Thoracic aorta (tissue), 2 donors: ENCODE data around the gene KCNQ4. TPM values are rescaled to one million over a fixed set of nuclear protein-coding genes. Genes with fewer than 3 reads are reported as not detected.

ENCODE experiments used
- ATAC-seq: fragments of 150-250 bp; one replicate; pipeline ENCODE4 v1.8.0; 2017; ENCODE audit warnings: low read depth; ENCODE audit not compliant: insufficient number of reproducible peaks, low FRiP score
- DNase-seq: peaks from one replicate; pipeline ENCODE4 v3.0.0-alpha.2; 2020; ENCODE audit warnings: low spot score
- H3K27ac ChIP-seq, 2 donors: fragments of 200-600 bp; sonication (generic); 1 replicate in 1 of 2; 2 replicates in 1 of 2; pipeline ENCODE4 v1.5.1; 2016; ENCODE audit warnings: mild to moderate bottlenecking in 2 of 2, moderate library complexity in 2 of 2
- H3K27me3 ChIP-seq: fragments of 200-600 bp; sonication (generic); replicated peaks from 2 replicates; pipeline ENCODE4 v1.6.0; 2016; ENCODE audit warnings: mild to moderate bottlenecking; ENCODE audit not compliant: insufficient read depth
- H3K36me3 ChIP-seq: fragments of 200-600 bp; sonication (generic); one replicate; pipeline ENCODE4 v1.5.1; 2016
- H3K4me1 ChIP-seq, 2 donors: fragments of 200-600 bp; sonication (generic); 1 replicate in 1 of 2; 2 replicates in 1 of 2; pipeline versions ENCODE4 v1.5.1 to v1.6.0; 2016; ENCODE audit warnings: low read depth in 2 of 2, mild to moderate bottlenecking in 1 of 2; ENCODE audit not compliant: control insufficient read depth in 1 of 2
- H3K4me3 ChIP-seq: fragments of 200-600 bp; sonication (generic); 2 replicates; pipeline ENCODE4 v1.5.1; 2016; ENCODE audit warnings: mild to moderate bottlenecking
- H3K9me3 ChIP-seq: fragments of 200-600 bp; sonication (generic); 2 replicates; pipeline ENCODE4 v1.5.1; 2016
- CTCF ChIP-seq: fragments of 200-600 bp; sonication (generic); IDR thresholded peaks from one replicate; pipeline ENCODE4 v1.5.1; 2019; ENCODE audit warnings: antibody characterized with exemption
- total RNA-seq, 2 donors: library from RNA; depleted of rRNA; stranded (reverse); fragments of >200 nt; gene quantifications; one replicate each; pipeline versions ENCODE4 v1.1.0 to v1.2.3, GENCODE V29; 2016

Gene KCNQ4
- total RNA-seq, 2 donors from 2014 or later = 5.7 to 11.5 TPM

- Histone ChIP-seq H3K4me3 (no peak overlapping the region), H3K27ac (peak overlapping the region; percentile 74 to 83), H3K36me3 (no peaks in the 10 kb centered on the region), H3K9me3 (no peaks in the 10 kb centered on the region), H3K27me3 (no peaks in the 10 kb centered on the region), H3K4me1 (peaks cover 43 to 72% of the 10 kb centered on the region in 2 donors)
- no peak for DNase-seq
- TF ChIP-seq CTCF = no peak
- no peak for ATAC-seq
Observed at GRCh38 chr1:40803447-40803846, 19.9 kb downstream of the KCNQ4 start.

GRCh38 chr1:40803902-40804301 lies 20.3 kb downstream of the KCNQ4 start:
- H3K9me3 ChIP-seq = no peaks in the 10 kb centered on the region
- peak overlapping the region in 1 of 2 donors; percentile 83 for H3K27ac ChIP-seq
- DNase-seq (no peak), ATAC-seq (no peak)
- H3K4me3 ChIP-seq = no peak overlapping the region
- no peak for TF ChIP-seq CTCF
- H3K4me1 ChIP-seq = peaks cover 44 to 72% of the 10 kb centered on the region in 2 donors
- no peaks in the 10 kb centered on the region for H3K27me3 ChIP-seq
- H3K36me3 ChIP-seq = no peaks in the 10 kb centered on the region

- no peak for TF ChIP-seq CTCF
- peak overlapping the region; percentile 71 to 82 for H3K27ac ChIP-seq
- no peak for ATAC-seq
Observed at GRCh38 chr1:40806240-40806639, 22.7 kb downstream of the KCNQ4 start.

GRCh38 chr1:40806731-40807695 lies 23.4 kb downstream of the KCNQ4 start:
- H3K27me3 ChIP-seq = no peaks in the 10 kb centered on the region
- H3K4me1 ChIP-seq = peaks cover 28 to 45% of the 10 kb centered on the region in 2 donors
- no peaks in the 10 kb centered on the region for H3K9me3 ChIP-seq
- H3K27ac ChIP-seq = peak overlapping the region; percentile 71 to 82
- peak overlapping the region; percentile 54 for H3K4me3 ChIP-seq
- ATAC-seq (peak; percentile 33), DNase-seq (no peak)
- TF ChIP-seq CTCF = no peak
- H3K36me3 ChIP-seq = no peaks in the 10 kb centered on the region

More at GRCh38 chr1:40806240-40806639, 22.7 kb downstream of the KCNQ4 start:
- Histone ChIP-seq H3K9me3 (no peaks in the 10 kb centered on the region), H3K27me3 (no peaks in the 10 kb centered on the region), H3K4me1 (peaks cover 34 to 53% of the 10 kb centered on the region in 2 donors), H3K36me3 (no peaks in the 10 kb centered on the region), H3K4me3 (no peak overlapping the region)
- DNase-seq = no peak

- H3K4me3 ChIP-seq = peak overlapping the region; percentile 54
- ATAC-seq = no peak
- H3K36me3 ChIP-seq = no peaks in the 10 kb centered on the region
- peak overlapping the region; percentile 71 to 82 for H3K27ac ChIP-seq
- DNase-seq = no peak
- H3K27me3 ChIP-seq = no peaks in the 10 kb centered on the region
- no peaks in the 10 kb centered on the region for H3K9me3 ChIP-seq
- H3K4me1 ChIP-seq = peaks cover 28 to 44% of the 10 kb centered on the region in 2 donors
- no peak for TF ChIP-seq CTCF
Observed at GRCh38 chr1:40808002-40808401, 24.4 kb downstream of the KCNQ4 start.
